ENCODE data around the gene STX10. TPM values are rescaled to one million over a fixed set of nuclear protein-coding genes. Genes with fewer than 3 reads are reported as not detected.

Gene STX10
- total RNA-seq, 1 experiment from 2014 or later, result 37.9 TPM

- TF ChIP-seq CTCF (IDR thresholded peaks at IDR 0.05; ENCODE audit: unreplicated experiment), result peak; percentile 1
- H3K9me3 Mint-ChIP-seq (ENCODE audit: unreplicated experiment), result no peaks in the 10 kb centered on the region
- DNase-seq (ENCODE audit: unreplicated experiment), result no peak
- no peaks in the 10 kb centered on the region for H3K4me1 Mint-ChIP-seq (ENCODE audit: insufficient read depth, unreplicated experiment)
- intact Hi-C loops (cut with micrococcal nuclease), result no loop called here
- peaks cover 10% of the 10 kb centered on the region for H3K36me3 Mint-ChIP-seq (ENCODE audit: insufficient read depth, unreplicated experiment)
- no peak overlapping the region for H3K27ac Mint-ChIP-seq (ENCODE audit: low read depth, unreplicated experiment)
- H3K4me3 Mint-ChIP-seq (ENCODE audit: unreplicated experiment), result no peak overlapping the region
- POLR2A ChIA-PET, result interaction anchor here (0.6 to 0.7 kb wide), 2 partner anchors 18 to 141 kb away, joined by 3 read pairs; no protein-coding TSS in a partner anchor
- CTCF ChIA-PET, result interaction anchor here (0.8 to 1.1 kb wide), 2 partner anchors 14 to 136 kb away, joined by 3 to 5 read pairs; no protein-coding TSS in a partner anchor
- no TSS peak for BruUV-seq (replicated peaks)
- no peaks in the 10 kb centered on the region for H3K27me3 Mint-ChIP-seq (ENCODE audit: insufficient read depth, unreplicated experiment)
Measured at GRCh38 chr19:13101590-13102415, 48.4 kb downstream of the STX10 start.

GRCh38 chr19:13100841-13101589 lies 49.2 kb downstream of the STX10 start:
- ChIA-PET CTCF (interaction anchor here (0.8 to 1.1 kb wide), 3 partner anchors 14 to 135 kb away, joined by 3 to 5 read pairs (median 4); no protein-coding TSS in a partner anchor), POLR2A (interaction anchor here (0.6 to 0.7 kb wide), 2 partner anchors 19 to 140 kb away, joined by 3 read pairs; no protein-coding TSS in a partner anchor)
- Mint-ChIP-seq H3K36me3 (ENCODE audit: insufficient read depth, unreplicated experiment) (peaks cover 5% of the 10 kb centered on the region), H3K4me3 (ENCODE audit: unreplicated experiment) (no peak overlapping the region), H3K27ac (ENCODE audit: low read depth, unreplicated experiment) (no peak overlapping the region), H3K9me3 (ENCODE audit: unreplicated experiment) (no peaks in the 10 kb centered on the region), H3K27me3 (ENCODE audit: insufficient read depth, unreplicated experiment) (no peaks in the 10 kb centered on the region), H3K4me1 (ENCODE audit: insufficient read depth, unreplicated experiment) (peaks cover 3% of the 10 kb centered on the region)
- peak; percentile 34 for DNase-seq (ENCODE audit: unreplicated experiment)
- TF ChIP-seq CTCF (IDR thresholded peaks at IDR 0.05; ENCODE audit: unreplicated experiment), result peak; percentile 7
- intact Hi-C loops (cut with micrococcal nuclease), result no loop called here
- no TSS peak for BruUV-seq (replicated peaks)

- no peak for TF ChIP-seq CTCF (IDR thresholded peaks at IDR 0.05; ENCODE audit: unreplicated experiment)
- intact Hi-C loops (cut with micrococcal nuclease), result no loop called here
- H3K4me3 Mint-ChIP-seq (ENCODE audit: unreplicated experiment), result no peak overlapping the region
- BruUV-seq (replicated peaks), result no TSS peak
- H3K27ac Mint-ChIP-seq (ENCODE audit: low read depth, unreplicated experiment), result no peak overlapping the region
- DNase-seq (ENCODE audit: unreplicated experiment), result no peak
- H3K27me3 Mint-ChIP-seq (ENCODE audit: insufficient read depth, unreplicated experiment), result no peaks in the 10 kb centered on the region
- CTCF ChIA-PET, result interaction anchor here (0.6 to 1.0 kb wide), 2 partner anchors 122 to 431 kb away, joined by 4 to 5 read pairs; no protein-coding TSS in a partner anchor
- H3K4me1 Mint-ChIP-seq (ENCODE audit: insufficient read depth, unreplicated experiment), result peaks cover 5% of the 10 kb centered on the region
- POLR2A ChIA-PET, result no interaction called here
- H3K9me3 Mint-ChIP-seq (ENCODE audit: unreplicated experiment), result no peaks in the 10 kb centered on the region
- no peaks in the 10 kb centered on the region for H3K36me3 Mint-ChIP-seq (ENCODE audit: insufficient read depth, unreplicated experiment)
Measured at GRCh38 chr19:13100031-13100588, 50.1 kb downstream of the STX10 start.

Data from MCF 10A (cell line).